Measurements from ENCODE around the gene CDC25C. TPM values are rescaled to one million over a fixed set of nuclear protein-coding genes. Genes with fewer than 3 reads are reported as not detected.

CDC25C gene
- polyA plus RNA-seq, 1 of the 3 experiments (the other 2 are of a cell fraction), result 5.2 TPM

- peaks cover 78% of the 10 kb centered on the region for H3K79me2 ChIP-seq (ENCODE audit: insufficient read depth)
- ChIA-PET POLR2A (no interaction called here), CTCF (interaction anchor here (0.8 to 8.2 kb wide), 4 partner anchors 9 to 131 kb away, joined by 3 to 93 read pairs (median 3); partner anchors contain the start of gene KDM3B)
- no peak overlapping the region for H3K4me2 ChIP-seq
- H3K9ac ChIP-seq, result no peak overlapping the region
- H3K27me3 ChIP-seq (ENCODE audit: insufficient read depth), result no peaks in the 10 kb centered on the region
- H4K20me1 ChIP-seq (ENCODE audit: insufficient read depth), result peaks cover 32% of the 10 kb centered on the region
- DNase-seq, result no peak
- no peak for TF ChIP-seq GABPA (IDR thresholded peaks at IDR 0.05; ENCODE audit: low read depth)
- no peak for TF ChIP-seq GATA2 (CRISPR knock-in tag; IDR thresholded peaks at IDR 0.05)
- TF ChIP-seq CHD2 (IDR thresholded peaks at IDR 0.05; ENCODE audit: low read length, partially characterized antibody), result no peak
- no peak for TF ChIP-seq SMC3 (IDR thresholded peaks at IDR 0.05; ENCODE audit: low read depth, low read length)
- TF ChIP-seq EP300 (IDR thresholded peaks at IDR 0.05; ENCODE audit: borderline replicate concordance in 1 of 2, low read depth in 1 of 2, low read length in 1 of 2), result no peak
- TF ChIP-seq REST (IDR thresholded peaks at IDR 0.05; ENCODE audit: low read depth, low read length), result no peak
- H3K9me3 ChIP-seq, result no peaks in the 10 kb centered on the region
- H3K27ac ChIP-seq (ENCODE audit: low read depth in 2 of 2, low read length in 1 of 2), result no peak overlapping the region
- H3K9me2 ChIP-seq, result no peaks in the 10 kb centered on the region
- no peak overlapping the region for H3K4me3 ChIP-seq (ENCODE audit: low read depth in 2 of 2, low read length in 1 of 2)
- no peaks in the 10 kb centered on the region; a peak in 1 of 4 replicates for H3K4me1 ChIP-seq (ENCODE audit: control insufficient read depth in 1 of 2, insufficient read depth in 2 of 2, low read depth in 1 of 2, low read length in 1 of 2)
- WGBS (ENCODE audit: low lambda C conversion rate), result 90% methylated on average over 1 of the region's 1 CpG
- H3K36me3 ChIP-seq (replicated peaks in 1 of 2; ENCODE audit: control insufficient read depth in 1 of 2, insufficient read depth in 2 of 2, low read length in 1 of 2), result peaks cover 14 to 30% of the 10 kb centered on the region in 2 experiments
- H3F3A ChIP-seq (replicated peaks; ENCODE audit: insufficient read depth), result peaks cover 6% of the 10 kb centered on the region
- H2AFZ ChIP-seq (ENCODE audit: low read depth), result no peak overlapping the region
Measured at GRCh38 chr5:138372225-138372624, 40.6 kb upstream of the CDC25C start.

DNA sequence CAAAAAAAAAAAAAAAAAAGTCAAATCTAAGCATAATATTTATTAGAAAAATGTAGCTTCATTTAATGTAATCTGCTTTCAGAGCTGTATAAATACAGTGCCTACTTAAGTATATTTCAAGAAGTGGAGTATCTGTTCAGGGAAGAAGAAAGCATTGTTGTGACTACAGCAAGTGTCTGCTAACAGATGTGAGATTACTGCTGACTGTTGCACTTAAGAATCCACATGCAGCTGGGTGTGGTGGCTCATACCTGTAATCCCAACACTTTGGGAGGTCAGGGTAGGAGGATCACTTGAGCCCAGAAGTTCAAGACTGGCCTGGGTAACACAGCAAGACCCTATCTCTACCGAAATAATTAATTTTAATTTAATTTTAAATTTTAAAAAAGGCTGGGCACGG is 39.9 kb upstream of the CDC25C start:
- Histone ChIP-seq H3K4me3 (ENCODE audit: low read depth in 2 of 2, low read length in 1 of 2) (no peak overlapping the region), H3F3A (replicated peaks; ENCODE audit: insufficient read depth) (peaks cover 6% of the 10 kb centered on the region), H3K79me2 (ENCODE audit: insufficient read depth) (peaks cover 86% of the 10 kb centered on the region), H3K27me3 (ENCODE audit: insufficient read depth) (no peaks in the 10 kb centered on the region), H3K36me3 (replicated peaks in 1 of 2; ENCODE audit: control insufficient read depth in 1 of 2, insufficient read depth in 2 of 2, low read length in 1 of 2) (peaks cover 8 to 24% of the 10 kb centered on the region in 2 experiments), H3K9me3 (no peaks in the 10 kb centered on the region), H3K9me2 (no peaks in the 10 kb centered on the region), H3K4me1 (ENCODE audit: control insufficient read depth in 1 of 2, insufficient read depth in 2 of 2, low read depth in 1 of 2, low read length in 1 of 2) (no peaks in the 10 kb centered on the region; a peak in 1 of 4 replicates), H3K4me2 (no peak overlapping the region), H4K20me1 (ENCODE audit: insufficient read depth) (peaks cover 39% of the 10 kb centered on the region), H3K9ac (no peak overlapping the region), H3K27ac (ENCODE audit: low read depth in 2 of 2, low read length in 1 of 2) (no peak overlapping the region), H2AFZ (ENCODE audit: low read depth) (no peak overlapping the region)
- WGBS (ENCODE audit: low lambda C conversion rate), result 97% methylated on average over 2 of the region's 2 CpGs
- no peak for DNase-seq
- ChIA-PET CTCF (interaction anchor here (8.2 kb wide), 1 partner anchor 18 kb away, joined by 93 read pairs; the partner anchor contains the start of gene KDM3B), POLR2A (interaction anchor here (0.6 to 0.8 kb wide), 2 partner anchors 16 to 18 kb away, joined by 3 to 4 read pairs; no protein-coding TSS in a partner anchor)
- no peak for TF ChIP-seq NFIC (IDR thresholded peaks at IDR 0.05; ENCODE audit: borderline replicate concordance)
- TF ChIP-seq RXRA (IDR thresholded peaks at IDR 0.05; ENCODE audit: borderline replicate concordance, low read depth), result no peak
- TF ChIP-seq NRF1 (IDR thresholded peaks at IDR 0.05; ENCODE audit: low read depth, low read length), result no peak
- no peak for TF ChIP-seq REST (IDR thresholded peaks at IDR 0.05; ENCODE audit: low read depth, low read length)
- no peak for TF ChIP-seq RAD21 (IDR thresholded peaks at IDR 0.05; ENCODE audit: low read length)
- no peak for TF ChIP-seq RCOR1 (IDR thresholded peaks at IDR 0.05; ENCODE audit: low read length)
- TF ChIP-seq TEAD4 (IDR thresholded peaks at IDR 0.05; ENCODE audit: borderline replicate concordance, insufficient read depth), result no peak

Data from SK-N-SH (cell line).